ENCODE data around the gene KRTAP3-1. TPM values are rescaled to one million over a fixed set of nuclear protein-coding genes. Genes with fewer than 3 reads are reported as not detected.

The KRTAP3-1 gene
- total RNA-seq, 3 donors from 2014 or later: not detected

DNA sequence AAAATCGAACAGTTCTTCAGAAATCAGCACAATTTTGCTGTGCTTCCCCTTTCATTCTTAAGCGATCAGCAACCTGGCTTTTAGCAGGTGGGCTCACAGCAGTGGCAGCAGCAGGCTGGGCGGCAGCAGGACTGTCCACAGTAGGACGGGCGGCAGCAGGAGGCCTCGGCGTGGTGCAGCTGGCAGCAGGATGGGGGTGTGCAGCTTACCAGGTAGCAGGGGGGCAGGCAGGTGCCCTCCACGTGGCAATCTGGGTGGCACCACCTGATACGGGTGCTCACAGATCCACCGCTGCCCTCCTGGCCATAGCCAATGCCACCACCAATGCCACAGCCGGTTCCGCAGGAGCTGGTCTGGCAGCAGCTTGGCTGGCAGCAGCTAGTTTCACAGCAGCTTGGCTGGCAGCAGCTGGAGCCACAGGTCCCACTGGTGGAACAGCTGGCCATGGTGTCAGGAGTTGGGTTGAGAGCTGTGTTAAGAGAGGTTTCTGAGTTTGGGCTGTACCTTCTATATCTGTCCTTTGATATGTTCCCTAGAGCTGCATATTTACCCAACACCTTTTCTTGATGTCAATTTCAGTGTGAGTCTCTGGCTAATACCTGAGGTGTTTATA, 20.8 kb upstream of the KRTAP3-1 start, which contains the start of gene KRTAP1-4:
Gene KRTAP1-4, minus strand, starts transcription at position 563 of the 613 bp plus-strand sequence. Its CDS starts 117 bp downstream, at position 446.
- Histone ChIP-seq H3K27ac (no peak within 1 kb of the TSS), H3K36me3 (no peaks in the 10 kb centered on the region), H3K27me3 (no peaks in the 10 kb centered on the region), H3K4me3 (no peak within 1 kb of the TSS), H3K9me3 (no peaks in the 10 kb centered on the region), H3K4me1 (no peaks in the 10 kb centered on the region)
- TF ChIP-seq POLR2A (IDR thresholded peaks at IDR 0.05) (no peak), POLR2AphosphoS5 (IDR thresholded peaks at IDR 0.05) (no peak), CTCF (IDR thresholded peaks at IDR 0.05) (no peak)
- intact Hi-C loops (cut with DNase I; ENCODE audit: low total_unique reads): no loop called here
- DNase-seq (ENCODE audit: low spot score in 2 of 2): no peak

DNA sequence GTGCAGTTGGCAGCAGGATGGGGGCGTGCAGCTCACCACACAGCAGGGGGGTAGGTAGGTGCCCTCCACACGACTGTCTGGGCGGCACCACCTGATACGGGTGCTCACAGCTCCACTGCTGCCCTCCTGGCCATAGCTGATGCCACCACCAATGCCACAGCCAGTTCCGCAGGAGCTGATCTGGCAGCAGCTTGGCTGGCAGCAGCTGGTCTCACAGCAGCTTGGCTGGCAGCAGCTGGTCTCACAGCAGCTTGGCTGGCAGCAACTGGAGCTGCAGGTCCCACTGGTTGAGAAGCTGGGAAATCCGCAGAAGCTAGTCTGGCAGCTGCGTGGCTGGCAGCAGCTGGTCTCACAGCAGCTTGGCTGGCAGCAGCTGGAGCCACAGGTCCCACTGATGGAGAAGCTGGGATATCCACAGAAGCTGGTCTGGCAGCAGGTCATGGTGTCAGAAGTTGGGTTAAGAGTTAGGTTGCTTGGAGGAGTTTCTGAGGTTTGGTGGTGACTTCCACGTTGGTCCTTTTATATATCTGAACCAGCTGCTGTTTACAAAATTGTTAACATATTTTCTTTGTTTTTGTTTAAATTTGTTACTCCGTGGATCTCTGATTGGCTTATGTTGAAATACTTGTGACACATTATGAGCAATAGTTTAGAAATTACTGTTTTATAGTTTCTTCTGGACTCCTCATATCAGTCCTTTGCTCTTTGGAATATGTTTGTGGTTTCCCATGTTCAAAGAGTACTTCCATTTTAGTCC, 18.0 kb upstream of the KRTAP3-1 start, which contains the start of gene KRTAP1-5:
Gene KRTAP1-5, minus strand, starts transcription at position 494 of the 757 bp plus-strand sequence. Its CDS starts 53 bp downstream, at position 441.
- no peaks in the 10 kb centered on the region for H3K9me3 ChIP-seq
- H3K4me3 ChIP-seq: no peak within 1 kb of the TSS
- no peak for DNase-seq (ENCODE audit: low spot score in 2 of 2)
- intact Hi-C loops (cut with DNase I; ENCODE audit: low total_unique reads): no loop called here
- TF ChIP-seq POLR2A (IDR thresholded peaks at IDR 0.05): no peak
- no peak for TF ChIP-seq POLR2AphosphoS5 (IDR thresholded peaks at IDR 0.05)
- no peak for TF ChIP-seq CTCF (IDR thresholded peaks at IDR 0.05)
- no peak within 1 kb of the TSS for H3K27ac ChIP-seq
- H3K27me3 ChIP-seq: no peaks in the 10 kb centered on the region
- no peaks in the 10 kb centered on the region for H3K4me1 ChIP-seq
- H3K36me3 ChIP-seq: no peaks in the 10 kb centered on the region

DNA sequence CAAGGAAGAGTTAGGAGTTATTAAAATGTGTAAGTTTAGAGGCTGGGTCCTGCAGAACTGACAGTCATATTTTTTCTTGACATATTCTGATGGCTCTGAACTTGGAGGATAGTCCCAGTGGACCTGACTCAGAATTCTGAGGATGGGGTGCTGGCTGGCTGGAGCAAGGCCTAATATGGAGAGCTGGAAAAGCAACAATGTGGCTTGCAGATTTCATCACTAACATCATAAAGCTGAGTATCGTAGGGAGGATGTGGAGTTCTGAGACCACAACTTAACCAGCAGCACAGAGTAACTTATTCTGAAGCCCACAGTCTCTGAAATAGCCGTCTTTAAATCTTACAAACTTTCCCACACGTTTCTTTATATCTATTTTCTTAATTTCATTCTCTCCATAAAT, 15.8 kb upstream of the KRTAP3-1 start:
- no peak for DNase-seq (ENCODE audit: low spot score in 2 of 2)
- Histone ChIP-seq H3K4me1 (no peaks in the 10 kb centered on the region), H3K9me3 (no peaks in the 10 kb centered on the region), H3K4me3 (no peak overlapping the region), H3K36me3 (no peaks in the 10 kb centered on the region), H3K27me3 (no peaks in the 10 kb centered on the region), H3K27ac (no peak overlapping the region)
- intact Hi-C loops (cut with DNase I; ENCODE audit: low total_unique reads): no loop called here
- no peak for TF ChIP-seq POLR2AphosphoS5 (IDR thresholded peaks at IDR 0.05)
- TF ChIP-seq POLR2A (IDR thresholded peaks at IDR 0.05): no peak
- no peak for TF ChIP-seq CTCF (IDR thresholded peaks at IDR 0.05)

GRCh38 chr17:41020336-41020735, 11.4 kb upstream of the KRTAP3-1 start:
- TF ChIP-seq POLR2A (IDR thresholded peaks at IDR 0.05) (no peak), CTCF (IDR thresholded peaks at IDR 0.05) (no peak), POLR2AphosphoS5 (IDR thresholded peaks at IDR 0.05) (no peak)
- Histone ChIP-seq H3K4me3 (no peak overlapping the region), H3K27ac (no peak overlapping the region), H3K36me3 (no peaks in the 10 kb centered on the region), H3K9me3 (no peaks in the 10 kb centered on the region), H3K27me3 (no peaks in the 10 kb centered on the region), H3K4me1 (no peaks in the 10 kb centered on the region)
- intact Hi-C loops (cut with DNase I; ENCODE audit: low total_unique reads): no loop called here
- no peak for DNase-seq (ENCODE audit: low spot score in 2 of 2)

- DNase-seq (ENCODE audit: low spot score in 2 of 2): no peak
- Histone ChIP-seq H3K9me3 (no peaks in the 10 kb centered on the region), H3K4me1 (no peaks in the 10 kb centered on the region), H3K27ac (no peak overlapping the region), H3K36me3 (no peaks in the 10 kb centered on the region), H3K4me3 (no peak overlapping the region), H3K27me3 (no peaks in the 10 kb centered on the region)
- intact Hi-C loops (cut with DNase I; ENCODE audit: low total_unique reads): loop anchor here (1.0 kb wide), 1 partner anchor 13 kb away; no protein-coding TSS in a partner anchor
- TF ChIP-seq POLR2AphosphoS5 (IDR thresholded peaks at IDR 0.05) (no peak), POLR2A (IDR thresholded peaks at IDR 0.05) (no peak), CTCF (IDR thresholded peaks at IDR 0.05) (no peak)
Observed at GRCh38 chr17:41019415-41019814, 10.5 kb upstream of the KRTAP3-1 start.
